Hepatocyte (in vitro differentiated cells): ENCODE results near the gene ARHGAP28. TPM values are rescaled to one million over a fixed set of nuclear protein-coding genes. Genes with fewer than 3 reads are reported as not detected.

Experiments used
- DNase-seq: peaks from one replicate; pipeline ENCODE4 v3.0.0-alpha.2; 2016; ENCODE audit warnings: low spot score
- H2AFZ ChIP-seq: fragments of 200-600 bp; sonication (generic); 2 replicates; pipeline ENCODE4 v1.6.0; 2016; ENCODE audit warnings: antibody characterized with exemption, mild to moderate bottlenecking
- H3K27ac ChIP-seq: fragments of 200-600 bp; sonication (generic); 2 replicates; pipeline ENCODE4 v1.5.1; 2016; ENCODE audit warnings: mild to moderate bottlenecking
- H3K27me3 ChIP-seq: fragments of 200-600 bp; sonication (generic); 2 replicates; pipeline ENCODE4 v1.6.1; 2016
- H3K36me3 ChIP-seq: fragments of 200-600 bp; sonication (generic); replicated peaks from 2 replicates; pipeline ENCODE4 v1.5.1; 2016; ENCODE audit warnings: low read depth; ENCODE audit not compliant: insufficient read depth
- H3K4me1 ChIP-seq: fragments of 200-600 bp; sonication (generic); 2 replicates; pipeline ENCODE4 v1.5.1; 2016; ENCODE audit warnings: mild to moderate bottlenecking, moderate library complexity; ENCODE audit not compliant: insufficient read depth
- H3K4me2 ChIP-seq: fragments of 200-600 bp; sonication (generic); 2 replicates; pipeline ENCODE4 v1.6.0; 2016
- H3K4me3 ChIP-seq: fragments of 200-600 bp; sonication (generic); 2 replicates; pipeline ENCODE4 v1.5.1; 2016; ENCODE audit warnings: mild to moderate bottlenecking
- H3K79me2 ChIP-seq: fragments of 200-600 bp; sonication (generic); 2 replicates; pipeline ENCODE4 v1.6.0; 2017; ENCODE audit warnings: mild to moderate bottlenecking
- H3K9me2 ChIP-seq: fragments of 200-600 bp; sonication (generic); replicated peaks from 2 replicates; pipeline ENCODE4 v1.6.0; 2017; ENCODE audit warnings: mild to moderate bottlenecking; ENCODE audit not compliant: insufficient read depth
- H3K9me3 ChIP-seq: fragments of 200-600 bp; sonication (generic); 2 replicates; pipeline ENCODE4 v1.5.1; 2016; ENCODE audit warnings: low read depth, mild to moderate bottlenecking
- H4K20me1 ChIP-seq: fragments of 200-600 bp; sonication (generic); 2 replicates; pipeline ENCODE4 v1.6.0; 2016; ENCODE audit warnings: mild to moderate bottlenecking; ENCODE audit not compliant: insufficient read depth, poor library complexity, severe bottlenecking
- EZH2 ChIP-seq: fragments of 200-600 bp; sonication (generic); IDR thresholded peaks from 2 replicates; pipeline ENCODE4 v1.6.1; 2016; ENCODE audit warnings: antibody characterized with exemption, mild to moderate bottlenecking, borderline replicate concordance
- EZH2phosphoT487 ChIP-seq: fragments of 200-600 bp; sonication (generic); IDR thresholded peaks from one replicate; pipeline ENCODE4 v1.6.1; 2018; ENCODE audit warnings: antibody characterized with exemption, mild to moderate bottlenecking, low read depth, moderate library complexity; ENCODE audit not compliant: unreplicated experiment, severe bottlenecking
- WGBS: methylation state at CpG from one replicate; pipeline ENCODE4 v1.1.6; 2016; ENCODE audit warnings: low lambda C conversion rate; ENCODE audit errors: missing lambda C conversion rate; 5-methylcytosine and 5-hydroxymethylcytosine counted together
- polyA plus RNA-seq: library from polyadenylated mRNA; unstranded; fragments of >200 nt; fragmentation: Nextera tagmentation; extraction: Ambion mirVana; gene quantifications from 2 replicates; pipeline ENCODE4 v1.2.1, GENCODE V29; 2016
- total RNA-seq: library from RNA; depleted of rRNA; stranded (reverse); fragments of >200 nt; gene quantifications from 2 replicates; pipeline ENCODE4 v1.2.3, GENCODE V29; 2014
- TF ChIP-seq, protein P1 (sequence below): fragments of 200-600 bp; sonication (generic); IDR thresholded peaks from 2 replicates; pipeline ENCODE4 v1.5.1; 2016; ENCODE audit warnings: antibody characterized with exemption, mild to moderate bottlenecking; ENCODE audit not compliant: poor library complexity

ARHGAP28 gene
- total and polyA plus RNA-seq, 2 experiments from 2014 or later, result 23.5 to 60.7 TPM

DNA sequence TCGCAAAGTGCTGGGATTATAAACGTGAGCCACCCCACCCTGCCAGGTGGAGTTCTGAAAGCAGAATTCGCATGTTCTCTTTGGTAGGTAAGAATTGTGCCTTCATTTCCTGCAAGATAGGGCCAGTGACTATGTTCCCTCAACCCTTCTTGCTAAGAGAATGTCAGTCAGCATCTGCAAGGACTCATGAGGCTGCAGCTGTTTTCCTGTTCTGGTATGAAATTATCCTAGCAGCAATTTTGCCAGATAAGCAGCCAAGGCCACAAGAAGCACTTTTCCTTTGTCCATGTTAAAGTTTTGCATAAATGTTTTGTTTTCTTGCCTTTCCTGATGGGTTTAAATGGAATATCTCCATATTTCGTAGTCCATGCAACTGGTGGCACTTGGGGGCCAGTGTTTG, 6.8 kb upstream of the ARHGAP28 start:
- Histone ChIP-seq H3K9me2 (no peaks in the 10 kb centered on the region), H3K36me3 (no peaks in the 10 kb centered on the region), H3K27ac (no peak overlapping the region), H3K79me2 (no peaks in the 10 kb centered on the region), H2AFZ (no peak overlapping the region), H4K20me1 (no peaks in the 10 kb centered on the region), H3K4me3 (no peak overlapping the region), H3K4me2 (no peak overlapping the region), H3K9me3 (no peaks in the 10 kb centered on the region), H3K4me1 (peaks cover 18% of the 10 kb centered on the region), H3K27me3 (no peaks in the 10 kb centered on the region)
- no peak for DNase-seq
- 81% methylated on average over 4 of the region's 4 CpGs for WGBS
- no peak for TF ChIP-seq EZH2
- TF ChIP-seq, protein P1, sequence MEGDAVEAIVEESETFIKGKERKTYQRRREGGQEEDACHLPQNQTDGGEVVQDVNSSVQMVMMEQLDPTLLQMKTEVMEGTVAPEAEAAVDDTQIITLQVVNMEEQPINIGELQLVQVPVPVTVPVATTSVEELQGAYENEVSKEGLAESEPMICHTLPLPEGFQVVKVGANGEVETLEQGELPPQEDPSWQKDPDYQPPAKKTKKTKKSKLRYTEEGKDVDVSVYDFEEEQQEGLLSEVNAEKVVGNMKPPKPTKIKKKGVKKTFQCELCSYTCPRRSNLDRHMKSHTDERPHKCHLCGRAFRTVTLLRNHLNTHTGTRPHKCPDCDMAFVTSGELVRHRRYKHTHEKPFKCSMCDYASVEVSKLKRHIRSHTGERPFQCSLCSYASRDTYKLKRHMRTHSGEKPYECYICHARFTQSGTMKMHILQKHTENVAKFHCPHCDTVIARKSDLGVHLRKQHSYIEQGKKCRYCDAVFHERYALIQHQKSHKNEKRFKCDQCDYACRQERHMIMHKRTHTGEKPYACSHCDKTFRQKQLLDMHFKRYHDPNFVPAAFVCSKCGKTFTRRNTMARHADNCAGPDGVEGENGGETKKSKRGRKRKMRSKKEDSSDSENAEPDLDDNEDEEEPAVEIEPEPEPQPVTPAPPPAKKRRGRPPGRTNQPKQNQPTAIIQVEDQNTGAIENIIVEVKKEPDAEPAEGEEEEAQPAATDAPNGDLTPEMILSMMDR, result no peak
- no peak for TF ChIP-seq EZH2phosphoT487

DNA sequence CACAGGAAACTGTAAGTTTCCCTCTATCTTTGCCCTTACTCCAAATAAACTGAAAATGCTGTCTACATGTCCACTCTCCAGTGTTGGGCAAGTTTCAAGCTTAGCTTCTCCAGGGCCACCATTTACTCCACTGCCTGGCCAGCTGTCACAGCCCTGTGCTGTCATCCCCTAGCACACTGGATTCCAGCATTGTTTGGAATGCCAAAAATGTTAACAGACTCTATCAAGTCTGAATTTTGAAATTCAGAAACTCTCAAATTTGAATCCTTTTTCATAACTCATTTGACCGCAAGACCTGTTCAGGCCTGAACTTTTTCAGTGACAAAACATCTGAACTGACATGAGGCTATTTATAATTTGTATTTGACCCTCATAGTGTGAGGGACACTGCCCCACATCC, 5.2 kb upstream of the ARHGAP28 start:
- no peak overlapping the region for H3K4me3 ChIP-seq
- no peaks in the 10 kb centered on the region for H3K79me2 ChIP-seq
- no peak overlapping the region for H3K27ac ChIP-seq
- no peaks in the 10 kb centered on the region for H3K9me3 ChIP-seq
- no peaks in the 10 kb centered on the region for H3K27me3 ChIP-seq
- H3K9me2 ChIP-seq, result no peaks in the 10 kb centered on the region
- no peak overlapping the region for H2AFZ ChIP-seq
- H4K20me1 ChIP-seq, result no peaks in the 10 kb centered on the region
- DNase-seq, result no peak
- TF ChIP-seq EZH2phosphoT487 (no peak), EZH2 (no peak)
- TF ChIP-seq, protein P1, result no peak
- 89% methylated on average over 1 of the region's 1 CpG for WGBS
- H3K4me2 ChIP-seq, result no peak overlapping the region
- H3K36me3 ChIP-seq, result no peaks in the 10 kb centered on the region
- peaks cover 17% of the 10 kb centered on the region for H3K4me1 ChIP-seq

DNA sequence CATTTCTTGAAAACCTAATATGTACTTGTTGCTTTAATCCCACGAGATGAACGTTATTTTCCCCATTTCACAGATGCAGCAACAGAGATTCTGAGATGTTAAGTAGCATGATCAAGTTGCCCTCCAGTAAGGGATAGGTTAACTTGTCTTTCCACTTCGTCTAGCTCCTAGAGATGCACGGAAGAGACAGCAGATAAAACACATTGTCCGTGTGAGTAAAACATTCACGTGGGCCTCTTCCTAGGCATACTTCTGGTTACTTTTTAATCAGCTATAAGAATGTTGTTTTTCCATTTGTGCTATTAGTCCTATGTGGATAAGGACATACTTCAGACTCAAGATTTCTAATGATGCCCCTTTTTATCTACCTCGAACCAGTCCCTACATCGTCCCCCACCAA, 1.2 kb upstream of the ARHGAP28 start:
- peaks cover 20% of the 10 kb centered on the region for H3K79me2 ChIP-seq
- peak overlapping the region; percentile 76 for H3K4me2 ChIP-seq
- WGBS, result 17% methylated on average over 8 of the region's 8 CpGs
- H3K27me3 ChIP-seq, result no peaks in the 10 kb centered on the region
- TF ChIP-seq EZH2phosphoT487 (no peak), EZH2 (no peak)
- TF ChIP-seq, protein P1, result no peak
- no peak overlapping the region for H3K4me3 ChIP-seq
- no peaks in the 10 kb centered on the region for H3K9me2 ChIP-seq
- no peaks in the 10 kb centered on the region for H4K20me1 ChIP-seq
- no peaks in the 10 kb centered on the region for H3K36me3 ChIP-seq
- H3K27ac ChIP-seq, result peak overlapping the region; percentile 92
- peak overlapping the region; percentile 11 for H2AFZ ChIP-seq
- no peaks in the 10 kb centered on the region for H3K9me3 ChIP-seq
- peaks cover 23% of the 10 kb centered on the region for H3K4me1 ChIP-seq
- no peak for DNase-seq

DNA sequence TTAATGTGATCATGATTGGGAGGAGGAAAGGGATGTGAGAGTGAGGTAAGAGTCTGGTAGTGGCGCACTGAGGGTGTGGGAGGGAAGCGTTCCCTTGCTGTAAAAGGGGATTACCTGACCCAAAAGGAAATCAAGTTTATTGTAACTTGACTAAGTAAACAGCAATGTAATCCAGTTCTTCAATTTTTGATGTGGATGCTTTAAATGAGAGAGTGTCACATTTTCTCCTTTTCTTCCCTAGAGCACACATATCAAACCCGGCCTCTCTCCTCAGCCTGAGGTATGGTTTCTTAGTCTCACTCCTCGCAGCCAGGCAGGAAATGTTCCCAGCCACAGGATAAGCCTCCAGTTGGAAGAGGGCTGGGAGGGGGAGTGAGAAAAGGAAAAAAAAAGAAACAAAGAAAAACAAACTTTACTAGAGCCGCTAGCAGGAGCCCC, 688 bp upstream of the ARHGAP28 start:
- Histone ChIP-seq H3K4me2 (peak overlapping the region; percentile 76), H3K4me1 (peaks cover 23% of the 10 kb centered on the region), H3K36me3 (no peaks in the 10 kb centered on the region), H2AFZ (peak overlapping the region; percentile 11), H3K79me2 (peaks cover 25% of the 10 kb centered on the region), H3K27me3 (no peaks in the 10 kb centered on the region), H3K9me2 (no peaks in the 10 kb centered on the region), H3K4me3 (no peak overlapping the region), H3K9me3 (no peaks in the 10 kb centered on the region), H3K27ac (peak overlapping the region; percentile 92), H4K20me1 (no peaks in the 10 kb centered on the region)
- TF ChIP-seq EZH2phosphoT487 (no peak), EZH2 (no peak)
- TF ChIP-seq, protein P1, result no peak
- no peak for DNase-seq
- 8% methylated on average over 5 of the region's 5 CpGs for WGBS
